GM06990 (cell line): ENCODE measurements around the gene CH25H.
A peak's percentile ranks its signal among the peaks of the same experiment; 100 is the strongest.

Experiments
- DNase-seq: peaks from one replicate; pipeline ENCODE4 v3.0.0-alpha.2; 2011; ENCODE audit not compliant: insufficient read length; ENCODE audit errors: extremely low read depth
- H3K27me3 ChIP-seq: replicated peaks from 2 replicates; pipeline ENCODE4 v1.6.0; 2011; ENCODE audit warnings: low read length; ENCODE audit not compliant: control insufficient read depth, insufficient read depth
- H3K36me3 ChIP-seq: 2 replicates; pipeline ENCODE4 v1.5.1; 2011; ENCODE audit warnings: low read length; ENCODE audit not compliant: control insufficient read depth, insufficient read depth
- H3K4me3 ChIP-seq: replicated peaks from 2 replicates; pipeline ENCODE4 v1.5.1; 2011; ENCODE audit warnings: low read depth, mild to moderate bottlenecking, control low read depth, low read length
- CTCF ChIP-seq: IDR thresholded peaks from 2 replicates; pipeline ENCODE4 v1.5.1; 2011; ENCODE audit warnings: low read length, control low read depth, mild to moderate bottlenecking, inconsistent platforms; ENCODE audit not compliant: insufficient read depth, poor library complexity, severe bottlenecking

CH25H gene

GRCh38 chr10:89163265-89163995, 43.7 kb downstream of the CH25H start:
- peak; percentile 75 for DNase-seq
- 0 out of 2 replicates have a peak overlapping the region, but pooled peaks have one; percentile 15 for H3K4me3 ChIP-seq
- H3K27me3 ChIP-seq: no peaks in the 10 kb centered on the region
- no peak for TF ChIP-seq CTCF
- H3K36me3 ChIP-seq: no peaks in the 10 kb centered on the region

GRCh38 chr10:89162596-89162995, 44.5 kb downstream of the CH25H start:
- Histone ChIP-seq H3K27me3 (no peaks in the 10 kb centered on the region), H3K4me3 (no peak overlapping the region), H3K36me3 (no peaks in the 10 kb centered on the region)
- TF ChIP-seq CTCF: no peak
- DNase-seq: no peak

- TF ChIP-seq CTCF: no peak
- Histone ChIP-seq H3K27me3 (no peaks in the 10 kb centered on the region), H3K4me3 (no peak overlapping the region), H3K36me3 (no peaks in the 10 kb centered on the region)
- no peak for DNase-seq
Observed at GRCh38 chr10:89160339-89160738, 46.8 kb downstream of the CH25H start.

GRCh38 chr10:89159761-89160160, 47.4 kb downstream of the CH25H start:
- no peak for TF ChIP-seq CTCF
- Histone ChIP-seq H3K4me3 (no peak overlapping the region), H3K36me3 (no peaks in the 10 kb centered on the region), H3K27me3 (no peaks in the 10 kb centered on the region)
- DNase-seq: no peak

GRCh38 chr10:89159316-89159715, 47.8 kb downstream of the CH25H start:
- DNase-seq: no peak
- TF ChIP-seq CTCF: no peak
- no peaks in the 10 kb centered on the region for H3K36me3 ChIP-seq
- H3K27me3 ChIP-seq: no peaks in the 10 kb centered on the region
- H3K4me3 ChIP-seq: no peak overlapping the region

GRCh38 chr10:89158446-89158845, 48.7 kb downstream of the CH25H start:
- no peak for DNase-seq
- Histone ChIP-seq H3K27me3 (no peaks in the 10 kb centered on the region), H3K4me3 (no peak overlapping the region), H3K36me3 (no peaks in the 10 kb centered on the region)
- TF ChIP-seq CTCF: no peak
